Mucosa of descending colon (tissue), 3 donors: ENCODE results near the gene AUH. TPM values are rescaled to one million over a fixed set of nuclear protein-coding genes. Genes with fewer than 3 reads are reported as not detected.

Source experiments
- ATAC-seq: fragments of 200-7000 bp; cut with Tn5 transposase; one replicate; pipeline ENCODE4 v1.9.1; 2020; ENCODE audit warnings: mild to moderate bottlenecking, moderate library complexity
- DNase-seq, 3 donors: peaks; one replicate each; pipeline ENCODE4 v3.0.0-alpha.2; 2020
- H3K36me3 ChIP-seq: fragments of 200-600 bp; one replicate; pipeline ENCODE4 v1.8.0; 2021; ENCODE audit warnings: low read depth, mild to moderate bottlenecking
- H3K4me1 ChIP-seq: fragments of 200-600 bp; one replicate; pipeline ENCODE4 v1.8.0; 2021; ENCODE audit warnings: low read depth, mild to moderate bottlenecking
- H3K4me3 ChIP-seq: fragments of 200-600 bp; one replicate; pipeline ENCODE4 v1.8.0; 2021; ENCODE audit warnings: mild to moderate bottlenecking
- H3K9me3 ChIP-seq: fragments of 200-600 bp; one replicate; pipeline ENCODE4 v1.8.0; 2021; ENCODE audit warnings: mild to moderate bottlenecking
- CTCF ChIP-seq: fragments of 200-600 bp; IDR thresholded peaks from one replicate; pipeline ENCODE4 v1.8.0; 2022; ENCODE audit warnings: antibody characterized with exemption, mild to moderate bottlenecking
- intact Hi-C, 2 donors: fragments of 100-400 bp; cut with DNase I in 1 of 2; cut with micrococcal nuclease in 1 of 2; formaldehyde crosslinking; loops; one replicate each; pipeline versions ENCODE4 v1.11.0 to v1.11.1; 2022; cut with DNase I, micrococcal nuclease
- total RNA-seq, 3 donors: library from RNA; stranded (reverse); fragmentation: NEBNext Ultra II Directional in 2 of 3; extraction: Animal tissue kit (Norgen Biotek cat#: 25700) in 2 of 3; gene quantifications; one replicate each; pipeline versions ENCODE4 v1.2.1 to v1.2.4, GENCODE V29; 2021 to 2023
- donor health status: DM: no; HTN: no; CAD: no; lungs with moderate emphysema.
- donor health status: DM: no; HTN: no; CAD: no.
- donor health status: DM: no; HTN: yes; CAD: no.

AUH gene
- total RNA-seq, 3 donors from 2014 or later: 18.2 to 37.2 (median 26.6) TPM

GRCh38 chr9:91407580-91408318 is 46.0 kb upstream of the AUH start:
- no peaks in the 10 kb centered on the region for H3K9me3 ChIP-seq
- no peak overlapping the region for H3K4me3 ChIP-seq
- intact Hi-C loops: no loop called here
- TF ChIP-seq CTCF: no peak
- H3K36me3 ChIP-seq: no peaks in the 10 kb centered on the region
- DNase-seq (no peak), ATAC-seq (no peak)
- no peaks in the 10 kb centered on the region for H3K4me1 ChIP-seq

DNA sequence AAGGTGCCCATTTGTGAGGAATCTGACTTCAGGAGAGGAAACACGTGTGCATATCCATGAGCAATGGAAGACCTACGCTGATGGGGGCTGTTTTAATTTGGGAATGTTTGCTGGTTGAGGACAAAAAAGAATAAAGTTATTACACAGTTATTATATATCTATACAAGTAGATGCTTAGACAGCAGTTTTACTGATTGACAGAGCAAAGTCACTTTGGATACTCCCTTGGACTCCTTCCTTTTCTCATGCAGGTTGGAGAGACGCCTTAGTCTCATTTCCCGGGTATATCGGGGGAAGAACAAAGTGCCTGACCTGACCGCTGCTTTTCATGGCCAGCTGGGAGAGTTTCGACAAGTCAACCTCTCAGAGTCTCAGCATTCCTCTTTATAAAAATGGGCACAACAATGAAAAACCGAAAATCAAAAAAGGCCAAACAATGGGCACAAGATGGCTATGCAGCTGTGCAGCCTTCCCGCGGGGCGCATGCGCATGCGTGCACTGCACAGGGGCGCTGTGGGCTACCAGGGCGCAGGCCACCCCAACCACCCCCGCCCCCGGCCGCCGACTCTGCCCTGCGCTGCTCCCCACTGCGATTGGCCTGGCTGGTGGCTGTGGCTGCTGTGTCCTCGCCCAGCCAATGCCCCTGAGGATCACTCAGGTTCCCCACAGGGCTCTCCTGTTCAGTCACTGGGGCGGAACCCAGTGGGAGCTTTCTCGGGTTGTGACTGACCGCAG is 43.8 kb upstream of the AUH start:
- H3K36me3 ChIP-seq: no peaks in the 10 kb centered on the region
- no peak for TF ChIP-seq CTCF
- intact Hi-C loops: no loop called here

GRCh38 chr9:91403665-91404543 is 42.2 kb upstream of the AUH start:
- no peak overlapping the region for H3K4me3 ChIP-seq
- H3K36me3 ChIP-seq: no peaks in the 10 kb centered on the region
- no peaks in the 10 kb centered on the region for H3K4me1 ChIP-seq
- ATAC-seq: no peak
- DNase-seq: no peak
- no peaks in the 10 kb centered on the region for H3K9me3 ChIP-seq
- no peak for TF ChIP-seq CTCF
- intact Hi-C loops: no loop called here

More for the DNA sequence above, 43.8 kb upstream of the AUH start:
- Histone ChIP-seq H3K4me3 (no peak overlapping the region), H3K4me1 (no peaks in the 10 kb centered on the region), H3K9me3 (no peaks in the 10 kb centered on the region)
- ATAC-seq: no peak
- DNase-seq: no peak

GRCh38 chr9:91398926-91399325 is 37.2 kb upstream of the AUH start:
- no peak for TF ChIP-seq CTCF
- H3K36me3 ChIP-seq: no peaks in the 10 kb centered on the region
- intact Hi-C loops: no loop called here
- no peak overlapping the region for H3K4me3 ChIP-seq
- DNase-seq: no peak
- ATAC-seq: no peak
- no peaks in the 10 kb centered on the region for H3K9me3 ChIP-seq
- no peaks in the 10 kb centered on the region for H3K4me1 ChIP-seq

- Histone ChIP-seq H3K9me3 (no peaks in the 10 kb centered on the region), H3K4me1 (no peaks in the 10 kb centered on the region), H3K36me3 (no peaks in the 10 kb centered on the region), H3K4me3 (no peak overlapping the region)
- no peak for TF ChIP-seq CTCF
- no peak for ATAC-seq
- intact Hi-C loops: no loop called here
- DNase-seq: no peak
These were observed 34.1 kb upstream of the AUH start for GRCh38 chr9:91395553-91396471.
